GM13977 (cell line): ENCODE data around the gene NEK10.

Experiments used
- DNase-seq: peaks from one replicate; pipeline ENCODE4 v3.0.0; 2012; ENCODE audit warnings: low spot score
- CTCF ChIP-seq: IDR thresholded peaks from 2 replicates; pipeline ENCODE4 v1.5.1; 2012; ENCODE audit warnings: mild to moderate bottlenecking, control low read depth; ENCODE audit not compliant: insufficient read depth; ENCODE audit errors: extremely low read depth, missing control alignments
- in situ Hi-C: fragments of 300-500 bp; cut with MboI; formaldehyde crosslinking; loops from one replicate; pipeline ENCODE4 v1.12.0; 2022; ENCODE audit warnings: low sequenced_read_pairs, low pct_unique_long_range_greater_than_20kb, mixed read lengths, inconsistent platforms; ENCODE audit not compliant: unreplicated experiment

Gene NEK10

GRCh38 chr3:27166888-27167287 is 202.3 kb downstream of the NEK10 start:
- no peak for DNase-seq
- in situ Hi-C loops: no loop called here
- no peak for TF ChIP-seq CTCF

GRCh38 chr3:27165321-27165721 is 203.9 kb downstream of the NEK10 start:
- DNase-seq: no peak
- no peak for TF ChIP-seq CTCF
- in situ Hi-C loops: no loop called here

- no peak for DNase-seq
- in situ Hi-C loops: no loop called here
- no peak for TF ChIP-seq CTCF
Measured at GRCh38 chr3:27160779-27161287, 208.3 kb downstream of the NEK10 start.

- in situ Hi-C loops: no loop called here
- no peak for DNase-seq
- TF ChIP-seq CTCF: no peak
Measured at GRCh38 chr3:27160146-27160545, 209.0 kb downstream of the NEK10 start.

GRCh38 chr3:27147215-27147614 is 222.0 kb downstream of the NEK10 start:
- in situ Hi-C loops: loop anchor here (25.0 kb wide), 1 partner anchor 540 kb away; no protein-coding TSS in a partner anchor
- DNase-seq: no peak
- no peak for TF ChIP-seq CTCF

- in situ Hi-C loops: loop anchor here (25.0 kb wide), 1 partner anchor 541 kb away; no protein-coding TSS in a partner anchor
- no peak for TF ChIP-seq CTCF
Measured at GRCh38 chr3:27146786-27147185, 222.4 kb downstream of the NEK10 start.

More at GRCh38 chr3:27146786-27147185, 222.4 kb downstream of the NEK10 start:
- DNase-seq: no peak
